Right atrium auricular region (tissue), 2 donors: ENCODE measurements around the gene ARL1. TPM values are rescaled to one million over a fixed set of nuclear protein-coding genes. Genes with fewer than 3 reads are reported as not detected.

Experiments used
- DNase-seq: peaks from one replicate; pipeline ENCODE4 v3.0.0-alpha.2; 2019; ENCODE audit warnings: low spot score
- H3K27ac ChIP-seq, 2 donors: fragments of 200-600 bp; sonication (generic); 1 replicate in 1 of 2; 2 replicates in 1 of 2; pipeline ENCODE4 v1.5.1; 2016 to 2019
- H3K27me3 ChIP-seq, 2 donors: fragments of 200-600 bp; sonication (generic); one replicate each; pipeline versions ENCODE4 v1.5.1 to v1.6.0; 2017 to 2019
- H3K36me3 ChIP-seq: fragments of 200-600 bp; sonication (generic); one replicate; pipeline ENCODE4 v1.5.1; 2016
- H3K4me1 ChIP-seq, 2 donors: fragments of 200-600 bp; sonication (generic); one replicate each; pipeline versions ENCODE4 v1.5.1 to v1.6.0; 2017 to 2019
- H3K4me3 ChIP-seq, 2 donors: fragments of 200-600 bp; sonication (generic); 1 replicate in 1 of 2; 2 replicates in 1 of 2; pipeline ENCODE4 v1.5.1; 2017 to 2019; ENCODE audit warnings: mild to moderate bottlenecking in 1 of 2, moderate library complexity in 1 of 2
- H3K9me3 ChIP-seq, 2 donors: fragments of 200-600 bp; sonication (generic); one replicate each; pipeline ENCODE4 v1.5.1; 2019
- total RNA-seq, 2 donors: library from RNA; depleted of rRNA; stranded (reverse); fragments of >200 nt; gene quantifications; one replicate each; pipeline ENCODE4 v1.1.0, GENCODE V29; 2016
- TF ChIP-seq, protein P1 (sequence below), 2 donors: fragments of 200-600 bp; sonication (generic); IDR thresholded peaks; one replicate each; pipeline ENCODE4 v1.5.1; 2019; ENCODE audit warnings: antibody characterized with exemption in 2 of 2

Gene ARL1
- 10 to 100 TPM; 63.7 to 74.2 TPM for total RNA-seq

DNA sequence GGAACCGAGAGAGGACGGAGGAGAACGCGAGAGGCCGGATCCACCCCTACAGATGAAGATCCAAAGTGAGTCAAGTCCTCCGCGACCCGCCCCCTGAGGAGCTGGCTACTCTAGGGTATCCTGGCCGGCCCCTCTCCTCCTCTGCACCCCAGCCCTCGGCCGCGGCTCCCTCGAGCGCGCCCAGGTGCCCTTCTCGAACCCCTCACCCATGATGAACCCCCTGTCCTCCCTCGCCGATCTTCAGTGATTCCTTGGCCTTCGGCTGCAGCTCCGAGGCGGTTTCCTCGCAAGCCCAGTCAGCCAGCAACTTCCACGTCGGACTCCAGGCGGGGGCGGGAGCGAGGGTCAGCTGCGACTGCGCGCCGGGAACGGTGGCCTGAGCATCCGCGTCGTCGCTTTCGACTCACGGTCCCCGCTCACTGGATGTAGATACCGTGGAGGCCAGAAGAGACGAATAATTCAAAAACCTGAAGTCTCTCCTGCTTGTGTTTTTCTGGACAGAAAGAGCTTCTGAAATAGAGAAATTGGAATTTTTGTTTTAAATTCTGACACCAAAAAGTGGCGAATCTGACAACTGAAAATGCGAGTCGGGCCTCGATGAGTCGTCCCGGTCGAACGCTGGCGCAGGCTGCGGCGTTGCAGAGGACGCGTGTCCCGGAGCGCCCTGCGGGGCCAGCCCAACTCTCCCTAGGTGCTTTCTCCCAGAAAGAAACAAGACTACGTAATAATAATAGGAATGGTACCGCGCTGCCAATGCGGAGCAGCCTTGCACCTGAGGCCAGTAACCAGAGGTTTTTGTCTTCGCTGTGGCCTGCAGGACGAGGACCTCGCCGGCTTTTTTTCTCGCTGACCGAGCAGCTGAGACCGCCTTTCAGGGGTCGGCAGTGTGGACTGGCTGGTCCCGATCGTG, at the start of gene ARL1:
ARL1 (minus strand) TSS at position 337 of the 910 bp plus-strand sequence; CDS start at position 210, 127 bp downstream.
- Histone ChIP-seq H3K4me1 (peaks cover 0 to 21% of the 10 kb centered on the region in 2 donors), H3K36me3 (no peaks in the 10 kb centered on the region), H3K4me3 (peak within 1 kb of the TSS; percentile 85 to 90), H3K27me3 (no peaks in the 10 kb centered on the region), H3K9me3 (no peaks in the 10 kb centered on the region), H3K27ac (peak within 1 kb of the TSS; percentile 94 to 95)
- peak; percentile 85 for DNase-seq
- TF ChIP-seq, protein P1, sequence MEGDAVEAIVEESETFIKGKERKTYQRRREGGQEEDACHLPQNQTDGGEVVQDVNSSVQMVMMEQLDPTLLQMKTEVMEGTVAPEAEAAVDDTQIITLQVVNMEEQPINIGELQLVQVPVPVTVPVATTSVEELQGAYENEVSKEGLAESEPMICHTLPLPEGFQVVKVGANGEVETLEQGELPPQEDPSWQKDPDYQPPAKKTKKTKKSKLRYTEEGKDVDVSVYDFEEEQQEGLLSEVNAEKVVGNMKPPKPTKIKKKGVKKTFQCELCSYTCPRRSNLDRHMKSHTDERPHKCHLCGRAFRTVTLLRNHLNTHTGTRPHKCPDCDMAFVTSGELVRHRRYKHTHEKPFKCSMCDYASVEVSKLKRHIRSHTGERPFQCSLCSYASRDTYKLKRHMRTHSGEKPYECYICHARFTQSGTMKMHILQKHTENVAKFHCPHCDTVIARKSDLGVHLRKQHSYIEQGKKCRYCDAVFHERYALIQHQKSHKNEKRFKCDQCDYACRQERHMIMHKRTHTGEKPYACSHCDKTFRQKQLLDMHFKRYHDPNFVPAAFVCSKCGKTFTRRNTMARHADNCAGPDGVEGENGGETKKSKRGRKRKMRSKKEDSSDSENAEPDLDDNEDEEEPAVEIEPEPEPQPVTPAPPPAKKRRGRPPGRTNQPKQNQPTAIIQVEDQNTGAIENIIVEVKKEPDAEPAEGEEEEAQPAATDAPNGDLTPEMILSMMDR (IDR thresholded peaks at IDR 0.05): no peak

DNA sequence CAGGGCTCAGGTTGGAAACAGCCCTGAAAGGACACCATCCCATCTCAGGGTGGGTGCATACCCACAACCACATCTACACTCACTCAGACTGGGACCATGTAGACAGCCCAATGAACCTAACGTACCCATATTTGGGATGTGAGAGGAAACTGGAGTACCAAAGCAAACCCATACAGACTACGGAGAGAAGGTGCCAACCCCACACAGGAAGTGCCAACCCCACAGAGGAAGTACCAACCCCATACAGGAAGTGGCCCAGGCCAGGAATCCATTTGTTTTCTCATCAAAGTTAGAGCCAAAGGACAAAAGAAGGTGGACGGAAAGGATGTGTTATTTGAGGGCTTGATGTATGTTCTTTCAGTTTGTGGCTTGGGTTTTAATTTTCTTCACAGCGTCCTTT, 48.1 kb upstream of the ARL1 start:
- Histone ChIP-seq H3K4me1 (no peaks in the 10 kb centered on the region), H3K36me3 (no peaks in the 10 kb centered on the region), H3K4me3 (no peak overlapping the region), H3K9me3 (no peaks in the 10 kb centered on the region), H3K27me3 (no peaks in the 10 kb centered on the region), H3K27ac (no peak overlapping the region)
- no peak for DNase-seq
- TF ChIP-seq, protein P1 (IDR thresholded peaks at IDR 0.05): no peak

DNA sequence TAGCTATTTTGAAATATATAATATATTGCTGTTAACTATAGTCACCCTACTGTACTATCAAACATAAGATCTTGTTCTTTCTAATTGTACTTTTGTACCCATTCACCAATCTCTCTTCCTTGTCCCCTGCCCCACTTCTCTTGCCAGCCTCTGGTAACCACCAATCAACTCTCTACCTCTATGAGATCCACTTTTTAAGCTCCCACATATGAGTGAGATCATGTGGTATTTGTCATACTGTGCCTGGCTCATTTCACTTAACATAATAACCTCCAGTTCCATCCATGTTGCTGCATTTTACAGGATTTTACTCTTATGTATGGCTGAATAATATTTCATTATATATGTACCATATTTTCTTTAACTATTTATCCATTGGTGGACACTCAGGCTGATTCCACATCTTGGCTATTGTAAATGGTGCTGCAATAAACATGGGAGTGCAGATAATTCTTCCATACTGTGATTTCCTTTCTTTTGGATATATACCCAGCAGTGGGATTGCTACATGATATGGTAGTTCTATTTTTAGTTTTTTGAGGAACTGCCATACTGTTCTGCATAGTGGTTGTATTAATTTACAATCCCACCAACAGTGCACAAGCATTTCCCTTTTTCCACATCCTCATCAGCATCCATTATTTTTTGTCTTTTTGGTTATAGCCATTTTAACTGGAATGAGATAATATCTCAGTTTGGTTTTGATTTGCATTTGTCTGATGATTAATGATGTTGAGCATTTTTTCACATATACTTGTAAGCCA, 34.1 kb upstream of the ARL1 start:
- TF ChIP-seq, protein P1 (IDR thresholded peaks at IDR 0.05): no peak

DNA sequence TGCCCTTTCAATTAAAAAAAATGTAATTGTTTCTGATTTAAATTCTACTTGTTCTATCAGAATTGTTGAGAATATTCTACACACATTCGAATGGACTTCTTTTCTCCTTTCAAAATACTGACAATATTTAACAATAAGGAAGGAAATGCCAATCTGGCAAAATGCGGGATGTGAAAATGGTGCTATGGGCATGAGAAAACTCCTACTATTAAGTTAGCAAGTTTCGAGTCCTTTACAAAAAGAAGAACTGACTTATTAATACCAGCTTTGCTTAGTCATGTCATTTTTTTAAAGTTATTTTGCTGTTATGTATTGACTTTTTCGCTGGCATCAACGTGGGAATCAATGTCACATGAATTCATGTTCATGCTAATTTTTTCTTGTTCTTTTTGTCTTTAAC, 31.7 kb upstream of the ARL1 start:
- Histone ChIP-seq H3K9me3 (no peaks in the 10 kb centered on the region), H3K27me3 (no peaks in the 10 kb centered on the region), H3K27ac (no peak overlapping the region), H3K4me1 (no peaks in the 10 kb centered on the region), H3K36me3 (no peaks in the 10 kb centered on the region), H3K4me3 (no peak overlapping the region)
- TF ChIP-seq, protein P1 (IDR thresholded peaks at IDR 0.05): no peak
- DNase-seq: no peak

More for the DNA sequence above, 34.1 kb upstream of the ARL1 start:
- DNase-seq: no peak
- Histone ChIP-seq H3K4me1 (no peaks in the 10 kb centered on the region), H3K36me3 (no peaks in the 10 kb centered on the region), H3K4me3 (no peak overlapping the region), H3K27ac (no peak overlapping the region), H3K9me3 (no peaks in the 10 kb centered on the region), H3K27me3 (no peaks in the 10 kb centered on the region)

DNA sequence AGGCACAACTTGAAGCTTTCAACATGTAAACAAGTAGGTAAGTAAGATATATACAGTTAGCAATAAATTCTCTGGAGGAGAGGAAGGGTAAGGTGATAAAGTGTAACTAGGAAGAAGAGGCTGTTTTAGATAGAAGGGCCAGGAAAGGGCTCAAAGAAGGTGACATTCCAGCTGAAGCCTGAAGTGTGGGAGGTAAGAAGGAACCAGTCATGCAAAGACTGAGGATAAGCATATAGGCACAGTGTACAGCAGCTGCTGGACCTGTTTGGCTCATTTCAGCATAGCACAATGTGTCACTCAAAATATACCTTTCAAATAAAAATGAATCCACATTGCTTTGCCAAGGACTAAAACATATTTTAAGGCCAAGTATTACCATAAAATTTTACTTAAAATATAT, 28.6 kb upstream of the ARL1 start:
- Histone ChIP-seq H3K27me3 (no peaks in the 10 kb centered on the region), H3K27ac (no peak overlapping the region), H3K4me3 (no peak overlapping the region), H3K4me1 (no peaks in the 10 kb centered on the region), H3K36me3 (no peaks in the 10 kb centered on the region), H3K9me3 (no peaks in the 10 kb centered on the region)
- TF ChIP-seq, protein P1 (IDR thresholded peaks at IDR 0.05): no peak
- no peak for DNase-seq
